GM18907 (cell line): ENCODE results near the gene FBXW8.
A peak's percentile ranks its signal among the peaks of the same experiment; 100 is the strongest.
"Not testable (repeated sequence)": the region's sequence is repeated elsewhere in the genome, so short reads cannot be mapped to it uniquely, and the experiment has no call there.

ENCODE experiments used
- ATAC-seq: cut with Tn5 transposase; IDR thresholded peaks from one replicate; pipeline ENCODE4 v1.9.1; 2021; ENCODE audit warnings: mild to moderate bottlenecking, moderate library complexity; ENCODE audit not compliant: unreplicated experiment

FBXW8 gene

GRCh38 chr12:117051380-117051779 lies 140.6 kb downstream of the FBXW8 start:
- ATAC-seq, result no peak

GRCh38 chr12:117052386-117053049 lies 141.8 kb downstream of the FBXW8 start:
- ATAC-seq, result no peak

GRCh38 chr12:117053050-117053400 lies 142.3 kb downstream of the FBXW8 start:
- no peak for ATAC-seq

GRCh38 chr12:117053597-117054201 lies 142.9 kb downstream of the FBXW8 start:
- ATAC-seq, result no peak

- ATAC-seq, result no peak
Measured at GRCh38 chr12:117054279-117054678, 143.5 kb downstream of the FBXW8 start.

- ATAC-seq, result not testable (repeated sequence)
Measured at GRCh38 chr12:117057626-117058025, 146.9 kb downstream of the FBXW8 start.

- no peak for ATAC-seq
Measured at GRCh38 chr12:117058442-117059072, 147.8 kb downstream of the FBXW8 start.

GRCh38 chr12:117059156-117059555 lies 148.4 kb downstream of the FBXW8 start:
- no peak for ATAC-seq

- ATAC-seq, result no peak
Measured at GRCh38 chr12:117060246-117060928, 149.6 kb downstream of the FBXW8 start.

- ATAC-seq, result no peak
Measured at GRCh38 chr12:117060929-117061305, 150.2 kb downstream of the FBXW8 start.

GRCh38 chr12:117061555-117062079 lies 150.9 kb downstream of the FBXW8 start:
- no peak for ATAC-seq

GRCh38 chr12:117063162-117063911 lies 152.6 kb downstream of the FBXW8 start:
- peak; percentile 84 for ATAC-seq

GRCh38 chr12:117064049-117064448 lies 153.3 kb downstream of the FBXW8 start:
- no peak for ATAC-seq

- ATAC-seq, result no peak
Measured at GRCh38 chr12:117064596-117064995, 153.8 kb downstream of the FBXW8 start.

GRCh38 chr12:117067016-117067415 lies 156.3 kb downstream of the FBXW8 start:
- no peak for ATAC-seq

- no peak for ATAC-seq
Measured at GRCh38 chr12:117067638-117068037, 156.9 kb downstream of the FBXW8 start.

- no peak for ATAC-seq
Measured at GRCh38 chr12:117068492-117068891, 157.7 kb downstream of the FBXW8 start.

- no peak for ATAC-seq
Measured at GRCh38 chr12:117069101-117069797, 158.5 kb downstream of the FBXW8 start.

- ATAC-seq, result peak; percentile 45
Measured at GRCh38 chr12:117069926-117070900, 159.5 kb downstream of the FBXW8 start.
